K562 (cell line): ENCODE measurements around the gene KIF23.

Source experiments
- CBX2 ChIP-seq: fragments of 200-600 bp; sonication (generic); IDR thresholded peaks from one replicate; pipeline ENCODE4 v1.6.1; 2012; ENCODE audit warnings: mild to moderate bottlenecking, low read length, inconsistent platforms; ENCODE audit not compliant: insufficient read depth, poor library complexity, severe bottlenecking
- CREB1 ChIP-seq, 2 experiments: sonication (generic) in 1 of 2; formaldehyde crosslinking in 1 of 2; IDR thresholded peaks; 2 replicates each; pipeline versions ENCODE4 v1.6.1 to v1.8.0; 2012 to 2022; ENCODE audit warnings: inconsistent platforms in 1 of 2, mild to moderate bottlenecking in 1 of 2, missing genetic modification reagents in 1 of 2, moderate library complexity in 1 of 2
- FOXK2 ChIP-seq, 2 experiments: fragments of 450-650 bp; IDR thresholded peaks in 1 of 2; conservative IDR thresholded peaks in 1 of 2; 2 replicates each; pipeline ENCODE4 v1.6.1; 2016; ENCODE audit warnings: low read depth in 2 of 2, mild to moderate bottlenecking in 1 of 2
- L3MBTL2 ChIP-seq: fragments of 450-650 bp; IDR thresholded peaks from 2 replicates; pipeline ENCODE4 v1.6.1; 2016; ENCODE audit warnings: mild to moderate bottlenecking, moderate library complexity
- MED1 ChIP-seq: sonication (generic); formaldehyde crosslinking; IDR thresholded peaks from 2 replicates; pipeline ENCODE4 v1.8.1; 2023; ENCODE audit warnings: missing genetic modification reagents, borderline replicate concordance
- YY1 ChIP-seq, 3 experiments: IDR thresholded peaks; 2 replicates each; pipeline ENCODE4 v1.6.1; 2011; ENCODE audit warnings: low read length in 2 of 3, mild to moderate bottlenecking in 2 of 3, moderate library complexity in 2 of 3, borderline replicate concordance in 1 of 3, control low read depth in 1 of 3, low read depth in 1 of 3; ENCODE audit not compliant: insufficient read depth in 3 of 3, insufficient replicate concordance in 2 of 3, control insufficient read depth in 1 of 3, insufficient read length in 1 of 3; ENCODE audit errors: extremely low read depth in 1 of 3
- ZNF24 ChIP-seq: fragments of 450-650 bp; IDR thresholded peaks from 2 replicates; pipeline ENCODE4 v1.6.1; 2016
- TF ChIP-seq, protein P1 (sequence below): fragments of 450-650 bp; IDR thresholded peaks from 2 replicates; pipeline ENCODE4 v1.6.1; 2017; ENCODE audit warnings: antibody characterized with exemption, mild to moderate bottlenecking
- TF ChIP-seq, protein P2 (sequence below), 2 experiments: fragments of 450-650 bp; formaldehyde crosslinking in 1 of 2; IDR thresholded peaks; 2 replicates each; pipeline versions ENCODE4 v1.4.0 to v1.6.1; 2014 to 2020; ENCODE audit warnings: mild to moderate bottlenecking in 2 of 2, borderline replicate concordance in 1 of 2, low read depth in 1 of 2
- TF ChIP-seq, protein P3 (sequence below): sonication (generic); formaldehyde crosslinking; IDR thresholded peaks from 2 replicates; pipeline ENCODE4 v1.8.1; 2022; ENCODE audit warnings: missing genetic modification reagents
- TF ChIP-seq, protein P4 (sequence below), 2 experiments: IDR thresholded peaks in 1 of 2; conservative IDR thresholded peaks in 1 of 2; 2 replicates each; pipeline ENCODE4 v1.6.1; 2016; ENCODE audit warnings: low read depth in 2 of 2, mild to moderate bottlenecking in 1 of 2, missing compliant biosample characterization in 1 of 2, missing genetic modification characterization in 1 of 2, moderate library complexity in 1 of 2
- TF ChIP-seq, protein P5 (sequence below), 3 experiments: IDR thresholded peaks in 2 of 3; conservative IDR thresholded peaks in 1 of 3; 2 replicates each; pipeline ENCODE4 v1.5.1; 2011 to 2012; ENCODE audit warnings: low read length in 3 of 3, mild to moderate bottlenecking in 3 of 3, control low read depth in 2 of 3, improper control_type of control experiment in 1 of 3, inconsistent platforms in 1 of 3, low read depth in 1 of 3, mixed read lengths in 1 of 3, moderate library complexity in 1 of 3; ENCODE audit not compliant: insufficient read depth in 2 of 3

DNA sequence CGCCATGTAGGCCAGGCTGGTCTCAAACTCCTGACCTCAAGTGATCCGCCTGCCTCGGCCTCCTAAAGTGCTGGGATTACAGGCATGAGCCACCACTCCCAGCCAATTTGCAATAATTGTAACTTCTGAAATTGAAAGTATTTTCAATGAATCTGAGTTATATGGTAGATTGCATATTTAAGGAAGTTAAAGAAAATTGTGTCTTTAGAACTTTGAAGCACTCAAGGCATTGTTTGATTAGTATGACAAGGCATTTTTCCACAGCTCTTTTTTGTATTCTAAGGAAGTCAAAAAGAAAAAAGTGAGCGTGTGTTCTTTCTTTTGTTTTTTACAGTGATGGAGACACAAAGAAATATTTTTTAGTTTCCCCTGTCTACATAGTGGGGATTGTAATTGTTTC lies 22.8 kb downstream of the KIF23 start:
- TF ChIP-seq CREB1 (IDR thresholded peaks at IDR 0.05) (no peak), CREB1 (CRISPR knock-in tag; IDR thresholded peaks at IDR 0.05) (no peak), L3MBTL2 (no peak), MED1 (CRISPR knock-in tag) (no peak), FOXK2 (conservative IDR thresholded peaks at IDR 0.05 in 1 of 2, IDR thresholded peaks at IDR 0.05 in 1 of 2; ENCODE audit: low read depth in 2 of 2) (no peak), YY1 (IDR thresholded peaks at IDR 0.05; ENCODE audit: borderline replicate concordance in 1 of 3, control insufficient read depth in 1 of 3, extremely low read depth in 1 of 3, insufficient read depth in 3 of 3, insufficient read length in 1 of 3, insufficient replicate concordance in 2 of 3, low read depth in 1 of 3, low read length in 2 of 3) (no peak), ZNF24 (no peak), CBX2 (no peak)
- TF ChIP-seq, protein P1, sequence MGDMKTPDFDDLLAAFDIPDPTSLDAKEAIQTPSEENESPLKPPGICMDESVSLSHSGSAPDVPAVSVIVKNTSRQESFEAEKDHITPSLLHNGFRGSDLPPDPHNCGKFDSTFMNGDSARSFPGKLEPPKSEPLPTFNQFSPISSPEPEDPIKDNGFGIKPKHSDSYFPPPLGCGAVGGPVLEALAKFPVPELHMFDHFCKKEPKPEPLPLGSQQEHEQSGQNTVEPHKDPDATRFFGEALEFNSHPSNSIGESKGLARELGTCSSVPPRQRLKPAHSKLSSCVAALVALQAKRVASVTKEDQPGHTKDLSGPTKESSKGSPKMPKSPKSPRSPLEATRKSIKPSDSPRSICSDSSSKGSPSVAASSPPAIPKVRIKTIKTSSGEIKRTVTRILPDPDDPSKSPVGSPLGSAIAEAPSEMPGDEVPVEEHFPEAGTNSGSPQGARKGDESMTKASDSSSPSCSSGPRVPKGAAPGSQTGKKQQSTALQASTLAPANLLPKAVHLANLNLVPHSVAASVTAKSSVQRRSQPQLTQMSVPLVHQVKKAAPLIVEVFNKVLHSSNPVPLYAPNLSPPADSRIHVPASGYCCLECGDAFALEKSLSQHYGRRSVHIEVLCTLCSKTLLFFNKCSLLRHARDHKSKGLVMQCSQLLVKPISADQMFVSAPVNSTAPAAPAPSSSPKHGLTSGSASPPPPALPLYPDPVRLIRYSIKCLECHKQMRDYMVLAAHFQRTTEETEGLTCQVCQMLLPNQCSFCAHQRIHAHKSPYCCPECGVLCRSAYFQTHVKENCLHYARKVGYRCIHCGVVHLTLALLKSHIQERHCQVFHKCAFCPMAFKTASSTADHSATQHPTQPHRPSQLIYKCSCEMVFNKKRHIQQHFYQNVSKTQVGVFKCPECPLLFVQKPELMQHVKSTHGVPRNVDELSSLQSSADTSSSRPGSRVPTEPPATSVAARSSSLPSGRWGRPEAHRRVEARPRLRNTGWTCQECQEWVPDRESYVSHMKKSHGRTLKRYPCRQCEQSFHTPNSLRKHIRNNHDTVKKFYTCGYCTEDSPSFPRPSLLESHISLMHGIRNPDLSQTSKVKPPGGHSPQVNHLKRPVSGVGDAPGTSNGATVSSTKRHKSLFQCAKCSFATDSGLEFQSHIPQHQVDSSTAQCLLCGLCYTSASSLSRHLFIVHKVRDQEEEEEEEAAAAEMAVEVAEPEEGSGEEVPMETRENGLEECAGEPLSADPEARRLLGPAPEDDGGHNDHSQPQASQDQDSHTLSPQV = no peak
- TF ChIP-seq, protein P2, sequence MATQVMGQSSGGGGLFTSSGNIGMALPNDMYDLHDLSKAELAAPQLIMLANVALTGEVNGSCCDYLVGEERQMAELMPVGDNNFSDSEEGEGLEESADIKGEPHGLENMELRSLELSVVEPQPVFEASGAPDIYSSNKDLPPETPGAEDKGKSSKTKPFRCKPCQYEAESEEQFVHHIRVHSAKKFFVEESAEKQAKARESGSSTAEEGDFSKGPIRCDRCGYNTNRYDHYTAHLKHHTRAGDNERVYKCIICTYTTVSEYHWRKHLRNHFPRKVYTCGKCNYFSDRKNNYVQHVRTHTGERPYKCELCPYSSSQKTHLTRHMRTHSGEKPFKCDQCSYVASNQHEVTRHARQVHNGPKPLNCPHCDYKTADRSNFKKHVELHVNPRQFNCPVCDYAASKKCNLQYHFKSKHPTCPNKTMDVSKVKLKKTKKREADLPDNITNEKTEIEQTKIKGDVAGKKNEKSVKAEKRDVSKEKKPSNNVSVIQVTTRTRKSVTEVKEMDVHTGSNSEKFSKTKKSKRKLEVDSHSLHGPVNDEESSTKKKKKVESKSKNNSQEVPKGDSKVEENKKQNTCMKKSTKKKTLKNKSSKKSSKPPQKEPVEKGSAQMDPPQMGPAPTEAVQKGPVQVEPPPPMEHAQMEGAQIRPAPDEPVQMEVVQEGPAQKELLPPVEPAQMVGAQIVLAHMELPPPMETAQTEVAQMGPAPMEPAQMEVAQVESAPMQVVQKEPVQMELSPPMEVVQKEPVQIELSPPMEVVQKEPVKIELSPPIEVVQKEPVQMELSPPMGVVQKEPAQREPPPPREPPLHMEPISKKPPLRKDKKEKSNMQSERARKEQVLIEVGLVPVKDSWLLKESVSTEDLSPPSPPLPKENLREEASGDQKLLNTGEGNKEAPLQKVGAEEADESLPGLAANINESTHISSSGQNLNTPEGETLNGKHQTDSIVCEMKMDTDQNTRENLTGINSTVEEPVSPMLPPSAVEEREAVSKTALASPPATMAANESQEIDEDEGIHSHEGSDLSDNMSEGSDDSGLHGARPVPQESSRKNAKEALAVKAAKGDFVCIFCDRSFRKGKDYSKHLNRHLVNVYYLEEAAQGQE (IDR thresholded peaks at IDR 0.05; ENCODE audit: borderline replicate concordance) = no peak
- TF ChIP-seq, protein P2 (CRISPR knock-in tag; IDR thresholded peaks at IDR 0.05; ENCODE audit: low read depth) = no peak
- TF ChIP-seq, protein P3, sequence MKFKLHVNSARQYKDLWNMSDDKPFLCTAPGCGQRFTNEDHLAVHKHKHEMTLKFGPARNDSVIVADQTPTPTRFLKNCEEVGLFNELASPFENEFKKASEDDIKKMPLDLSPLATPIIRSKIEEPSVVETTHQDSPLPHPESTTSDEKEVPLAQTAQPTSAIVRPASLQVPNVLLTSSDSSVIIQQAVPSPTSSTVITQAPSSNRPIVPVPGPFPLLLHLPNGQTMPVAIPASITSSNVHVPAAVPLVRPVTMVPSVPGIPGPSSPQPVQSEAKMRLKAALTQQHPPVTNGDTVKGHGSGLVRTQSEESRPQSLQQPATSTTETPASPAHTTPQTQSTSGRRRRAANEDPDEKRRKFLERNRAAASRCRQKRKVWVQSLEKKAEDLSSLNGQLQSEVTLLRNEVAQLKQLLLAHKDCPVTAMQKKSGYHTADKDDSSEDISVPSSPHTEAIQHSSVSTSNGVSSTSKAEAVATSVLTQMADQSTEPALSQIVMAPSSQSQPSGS (CRISPR knock-in tag) = no peak
- TF ChIP-seq, protein P4, sequence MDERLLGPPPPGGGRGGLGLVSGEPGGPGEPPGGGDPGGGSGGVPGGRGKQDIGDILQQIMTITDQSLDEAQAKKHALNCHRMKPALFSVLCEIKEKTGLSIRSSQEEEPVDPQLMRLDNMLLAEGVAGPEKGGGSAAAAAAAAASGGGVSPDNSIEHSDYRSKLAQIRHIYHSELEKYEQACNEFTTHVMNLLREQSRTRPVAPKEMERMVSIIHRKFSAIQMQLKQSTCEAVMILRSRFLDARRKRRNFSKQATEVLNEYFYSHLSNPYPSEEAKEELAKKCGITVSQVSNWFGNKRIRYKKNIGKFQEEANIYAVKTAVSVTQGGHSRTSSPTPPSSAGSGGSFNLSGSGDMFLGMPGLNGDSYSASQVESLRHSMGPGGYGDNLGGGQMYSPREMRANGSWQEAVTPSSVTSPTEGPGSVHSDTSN (CRISPR knock-in tag; IDR thresholded peaks at IDR 0.05; ENCODE audit: low read depth) = no peak
- TF ChIP-seq, protein P4 (tag; conservative IDR thresholded peaks at IDR 0.05; ENCODE audit: low read depth) = no peak
- TF ChIP-seq, protein P5, sequence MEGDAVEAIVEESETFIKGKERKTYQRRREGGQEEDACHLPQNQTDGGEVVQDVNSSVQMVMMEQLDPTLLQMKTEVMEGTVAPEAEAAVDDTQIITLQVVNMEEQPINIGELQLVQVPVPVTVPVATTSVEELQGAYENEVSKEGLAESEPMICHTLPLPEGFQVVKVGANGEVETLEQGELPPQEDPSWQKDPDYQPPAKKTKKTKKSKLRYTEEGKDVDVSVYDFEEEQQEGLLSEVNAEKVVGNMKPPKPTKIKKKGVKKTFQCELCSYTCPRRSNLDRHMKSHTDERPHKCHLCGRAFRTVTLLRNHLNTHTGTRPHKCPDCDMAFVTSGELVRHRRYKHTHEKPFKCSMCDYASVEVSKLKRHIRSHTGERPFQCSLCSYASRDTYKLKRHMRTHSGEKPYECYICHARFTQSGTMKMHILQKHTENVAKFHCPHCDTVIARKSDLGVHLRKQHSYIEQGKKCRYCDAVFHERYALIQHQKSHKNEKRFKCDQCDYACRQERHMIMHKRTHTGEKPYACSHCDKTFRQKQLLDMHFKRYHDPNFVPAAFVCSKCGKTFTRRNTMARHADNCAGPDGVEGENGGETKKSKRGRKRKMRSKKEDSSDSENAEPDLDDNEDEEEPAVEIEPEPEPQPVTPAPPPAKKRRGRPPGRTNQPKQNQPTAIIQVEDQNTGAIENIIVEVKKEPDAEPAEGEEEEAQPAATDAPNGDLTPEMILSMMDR (IDR thresholded peaks at IDR 0.05 in 2 of 3, conservative IDR thresholded peaks at IDR 0.05 in 1 of 3; ENCODE audit: insufficient read depth in 2 of 3, low read depth in 1 of 3, low read length in 3 of 3) = no peak
